ENCODE data around the gene TNK1. TPM values are rescaled to one million over a fixed set of nuclear protein-coding genes. Genes with fewer than 3 reads are reported as not detected.

TNK1 gene
- polyA plus RNA-seq, 3 donors, result not detected

- H3K4me3 Mint-ChIP-seq, result peak overlapping the region in 1 of 2 donors; percentile 73
- peaks cover 37 to 51% (median 50%) of the 10 kb centered on the region in 3 donors for H3K27me3 Mint-ChIP-seq (ENCODE audit: low read depth in 3 of 3)
- Histone ChIP-seq H3K9me3 (replicated peaks in 1 of 2; ENCODE audit: control insufficient read depth in 1 of 2, insufficient read depth in 1 of 2, low read length in 2 of 2) (no peaks in the 10 kb centered on the region), H2AFZ (ENCODE audit: insufficient read depth, low read depth, low read length, poor library complexity, severe bottlenecking) (no peak overlapping the region), H3K9ac (ENCODE audit: insufficient read depth, low read length, poor library complexity, severe bottlenecking) (no peak overlapping the region), H3K27ac (ENCODE audit: low read depth in 1 of 2, low read length in 2 of 2) (no peak overlapping the region), H3K36me3 (replicated peaks in 1 of 2; ENCODE audit: control insufficient read depth in 1 of 2, insufficient read depth in 2 of 2, low read length in 2 of 2) (no peaks in the 10 kb centered on the region), H3K79me2 (ENCODE audit: insufficient read depth, low read length) (no peaks in the 10 kb centered on the region), H3K27me3 (ENCODE audit: control insufficient read depth in 2 of 2, insufficient read depth in 2 of 2, low read length in 2 of 2) (peaks cover 4 to 37% of the 10 kb centered on the region in 2 donors), H3K4me2 (replicated peaks; ENCODE audit: extremely low read depth, low read length, poor library complexity, severe bottlenecking) (no peak overlapping the region), H3K4me3 (replicated peaks in 1 of 3; ENCODE audit: low read depth in 2 of 3, low read length in 3 of 3) (no peak overlapping the region), H3K4me1 (ENCODE audit: control insufficient read depth in 1 of 2, insufficient read depth in 2 of 2, low read length in 2 of 2) (peaks cover 4 to 12% of the 10 kb centered on the region in 2 donors), H4K20me1 (ENCODE audit: insufficient read depth, low read length) (no peaks in the 10 kb centered on the region)
- DNase-seq, result no peak
- peaks cover 0 to 5% of the 10 kb centered on the region in 2 donors for H3K36me3 Mint-ChIP-seq
- 76% methylated on average over 5 of the region's 6 CpGs for WGBS (ENCODE audit: insufficient coverage)
- intact Hi-C loops (cut with micrococcal nuclease), result loop anchor here in 1 of 2 donors (10.0 kb wide), 1 partner anchor 194 kb away; the partner anchor contains the start of genes ACADVL and DLG4
- peaks cover 13% of the 10 kb centered on the region for H3K4me1 Mint-ChIP-seq
- no peak overlapping the region for H3K27ac Mint-ChIP-seq
- TF ChIP-seq, protein P1, sequence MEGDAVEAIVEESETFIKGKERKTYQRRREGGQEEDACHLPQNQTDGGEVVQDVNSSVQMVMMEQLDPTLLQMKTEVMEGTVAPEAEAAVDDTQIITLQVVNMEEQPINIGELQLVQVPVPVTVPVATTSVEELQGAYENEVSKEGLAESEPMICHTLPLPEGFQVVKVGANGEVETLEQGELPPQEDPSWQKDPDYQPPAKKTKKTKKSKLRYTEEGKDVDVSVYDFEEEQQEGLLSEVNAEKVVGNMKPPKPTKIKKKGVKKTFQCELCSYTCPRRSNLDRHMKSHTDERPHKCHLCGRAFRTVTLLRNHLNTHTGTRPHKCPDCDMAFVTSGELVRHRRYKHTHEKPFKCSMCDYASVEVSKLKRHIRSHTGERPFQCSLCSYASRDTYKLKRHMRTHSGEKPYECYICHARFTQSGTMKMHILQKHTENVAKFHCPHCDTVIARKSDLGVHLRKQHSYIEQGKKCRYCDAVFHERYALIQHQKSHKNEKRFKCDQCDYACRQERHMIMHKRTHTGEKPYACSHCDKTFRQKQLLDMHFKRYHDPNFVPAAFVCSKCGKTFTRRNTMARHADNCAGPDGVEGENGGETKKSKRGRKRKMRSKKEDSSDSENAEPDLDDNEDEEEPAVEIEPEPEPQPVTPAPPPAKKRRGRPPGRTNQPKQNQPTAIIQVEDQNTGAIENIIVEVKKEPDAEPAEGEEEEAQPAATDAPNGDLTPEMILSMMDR (IDR thresholded peaks at IDR 0.05), result no peak
- peaks cover 0 to 8% (median 3%) of the 10 kb centered on the region in 7 donors for H3K9me3 Mint-ChIP-seq
Observed at GRCh38 chr17:7408863-7409262, 28.0 kb downstream of the TNK1 start.

DNA sequence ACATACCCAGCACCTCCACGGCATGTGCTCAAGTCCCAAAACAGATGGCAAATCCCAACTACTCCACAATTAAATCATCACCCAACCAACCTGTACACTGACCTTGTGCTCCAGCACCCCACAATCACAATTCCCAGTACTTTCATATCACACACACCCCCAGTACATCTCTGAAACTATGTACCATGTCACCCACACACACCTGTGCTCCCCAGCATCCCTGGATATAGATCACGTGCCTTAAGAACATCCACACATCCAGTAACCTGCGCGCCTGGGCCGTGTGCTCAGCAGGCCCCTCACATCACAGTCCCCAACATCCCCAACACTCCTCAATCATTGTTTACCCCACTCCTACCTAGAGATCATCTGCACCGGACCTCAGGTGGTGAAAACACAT lies 28.8 kb downstream of the TNK1 start:
- 100% methylated on average over 6 of the region's 6 CpGs for WGBS (ENCODE audit: insufficient coverage)
- no peak overlapping the region for H3K27ac ChIP-seq (ENCODE audit: low read depth in 1 of 2, low read length in 2 of 2)
- no peak overlapping the region for H2AFZ ChIP-seq (ENCODE audit: insufficient read depth, low read depth, low read length, poor library complexity, severe bottlenecking)
- no peak overlapping the region for H3K4me2 ChIP-seq (replicated peaks; ENCODE audit: extremely low read depth, low read length, poor library complexity, severe bottlenecking)
- no peak overlapping the region for H3K9ac ChIP-seq (ENCODE audit: insufficient read depth, low read length, poor library complexity, severe bottlenecking)
- Mint-ChIP-seq H3K4me3 (peak overlapping the region in 1 of 2 donors; percentile 31), H3K9me3 (peaks cover 0 to 8% (median 3%) of the 10 kb centered on the region in 7 donors), H3K36me3 (peaks cover 0 to 5% of the 10 kb centered on the region in 2 donors), H3K4me1 (peaks cover 13% of the 10 kb centered on the region), H3K27ac (peak overlapping the region in 1 of 7 donors; percentile 10), H3K27me3 (ENCODE audit: low read depth in 3 of 3) (peaks cover 37 to 50% (median 46%) of the 10 kb centered on the region in 3 donors)
- no peak overlapping the region for H3K4me3 ChIP-seq (replicated peaks in 1 of 3; ENCODE audit: low read depth in 2 of 3, low read length in 3 of 3)
- H3K9me3 ChIP-seq (replicated peaks in 1 of 2; ENCODE audit: control insufficient read depth in 1 of 2, insufficient read depth in 1 of 2, low read length in 2 of 2), result no peaks in the 10 kb centered on the region
- no peaks in the 10 kb centered on the region for H4K20me1 ChIP-seq (ENCODE audit: insufficient read depth, low read length)
- peaks cover 4 to 37% of the 10 kb centered on the region in 2 donors for H3K27me3 ChIP-seq (ENCODE audit: control insufficient read depth in 2 of 2, insufficient read depth in 2 of 2, low read length in 2 of 2)
- DNase-seq, result no peak
- no peaks in the 10 kb centered on the region for H3K36me3 ChIP-seq (replicated peaks in 1 of 2; ENCODE audit: control insufficient read depth in 1 of 2, insufficient read depth in 2 of 2, low read length in 2 of 2)
- no peaks in the 10 kb centered on the region for H3K79me2 ChIP-seq (ENCODE audit: insufficient read depth, low read length)
- TF ChIP-seq, protein P1 (IDR thresholded peaks at IDR 0.05), result no peak
- intact Hi-C loops (cut with micrococcal nuclease), result loop anchor here in 1 of 2 donors (10.0 kb wide), 1 partner anchor 195 kb away; the partner anchor contains the start of genes ACADVL and DLG4
- H3K4me1 ChIP-seq (ENCODE audit: control insufficient read depth in 1 of 2, insufficient read depth in 2 of 2, low read length in 2 of 2), result peaks cover 4 to 9% of the 10 kb centered on the region in 2 donors
